Caco-2 (cell line): ENCODE measurements around the gene TMEM109. TPM values are rescaled to one million over a fixed set of nuclear protein-coding genes. Genes with fewer than 3 reads are reported as not detected.

Experiments used
- BruUV-seq: library from RNA; stranded (reverse); fragments of 400-500 nt; replicated peaks from 2 replicates; lab custom pipeline; 2021; lab: Mats Ljungman, UMichigan
- CTCF ChIA-PET: fragments of 300-600 bp; sonication (Branson Sonifier 250); formaldehyde crosslinking; loops from one replicate; lab custom pipeline; 2022; ENCODE audit warnings: antibody characterized with exemption; lab: Charles Lee
- POLR2A ChIA-PET: fragments of 300-600 bp; sonication (Branson Sonifier 250); formaldehyde crosslinking; loops from one replicate; lab custom pipeline; 2022; ENCODE audit warnings: antibody characterized with exemption; lab: Charles Lee
- DNase-seq, 2 experiments: peaks; one replicate each; pipeline versions ENCODE4 v3.0.0 to v3.0.0-alpha.2; 2020 to 2022
- H3K27me3 ChIP-seq: replicated peaks from 2 replicates; pipeline ENCODE4 v1.6.0; 2011; ENCODE audit warnings: low read length; ENCODE audit not compliant: control insufficient read depth, insufficient read depth
- H3K36me3 ChIP-seq: 2 replicates; pipeline ENCODE4 v1.5.1; 2011; ENCODE audit warnings: low read length; ENCODE audit not compliant: control insufficient read depth, insufficient read depth
- H3K4me1 ChIP-seq: fragments of 250-450 bp; sonication (Bioruptor Pico); 2 replicates; pipeline ENCODE4 v1.5.1; 2020; ENCODE audit warnings: mild to moderate bottlenecking
- H3K4me3 ChIP-seq: 2 replicates; pipeline ENCODE4 v1.5.1; 2011; ENCODE audit warnings: low read depth, mild to moderate bottlenecking, control low read depth, low read length
- H3K9me3 ChIP-seq: fragments of 250-450 bp; sonication (Bioruptor Pico); 2 replicates; pipeline ENCODE4 v1.5.1; 2020; ENCODE audit warnings: mild to moderate bottlenecking, moderate library complexity
- H3K27ac Mint-ChIP-seq: one replicate; pipeline ENCODE4 v1.8.0; 2022; ENCODE audit warnings: mixed read lengths; ENCODE audit not compliant: unreplicated experiment
- H3K27me3 Mint-ChIP-seq: one replicate; pipeline ENCODE4 v1.8.0; 2022; ENCODE audit warnings: mixed read lengths; ENCODE audit not compliant: insufficient read depth, unreplicated experiment
- H3K36me3 Mint-ChIP-seq: one replicate; pipeline ENCODE4 v1.8.0; 2022; ENCODE audit warnings: mild to moderate bottlenecking, mixed read lengths; ENCODE audit not compliant: insufficient read depth, unreplicated experiment
- H3K4me1 Mint-ChIP-seq: one replicate; pipeline ENCODE4 v1.8.0; 2022; ENCODE audit warnings: low read depth, mixed read lengths; ENCODE audit not compliant: unreplicated experiment
- H3K4me3 Mint-ChIP-seq: one replicate; pipeline ENCODE4 v1.8.0; 2022; ENCODE audit warnings: mild to moderate bottlenecking, moderate library complexity, mixed read lengths; ENCODE audit not compliant: unreplicated experiment
- H3K9me3 Mint-ChIP-seq: one replicate; pipeline ENCODE4 v1.8.0; 2022; ENCODE audit warnings: mixed read lengths; ENCODE audit not compliant: unreplicated experiment
- intact Hi-C: fragments of 100-400 bp; cut with micrococcal nuclease; formaldehyde crosslinking; loops from one replicate; pipeline ENCODE4 v1.10.0; 2022; ENCODE audit not compliant: unreplicated experiment
- total RNA-seq: library from RNA; stranded (reverse); gene quantifications from 2 replicates; pipeline ENCODE4 v1.2.3, GENCODE V29; 2022
- TF ChIP-seq, protein P1 (sequence below), 2 experiments: fragments of 200-600 bp in 1 of 2; IDR thresholded peaks; 1 replicate in 1 of 2; 2 replicates in 1 of 2; pipeline versions ENCODE4 v1.5.1 to v1.8.0; 2011 to 2022; ENCODE audit warnings: antibody characterized with exemption in 1 of 2, control low read depth in 1 of 2, inconsistent platforms in 1 of 2, low read depth in 1 of 2, low read length in 1 of 2, mild to moderate bottlenecking in 1 of 2, moderate library complexity in 1 of 2; ENCODE audit not compliant: insufficient read depth in 1 of 2, severe bottlenecking in 1 of 2, unreplicated experiment in 1 of 2

Gene TMEM109
- total RNA-seq, 1 experiment from 2014 or later = 91.9 TPM

DNA sequence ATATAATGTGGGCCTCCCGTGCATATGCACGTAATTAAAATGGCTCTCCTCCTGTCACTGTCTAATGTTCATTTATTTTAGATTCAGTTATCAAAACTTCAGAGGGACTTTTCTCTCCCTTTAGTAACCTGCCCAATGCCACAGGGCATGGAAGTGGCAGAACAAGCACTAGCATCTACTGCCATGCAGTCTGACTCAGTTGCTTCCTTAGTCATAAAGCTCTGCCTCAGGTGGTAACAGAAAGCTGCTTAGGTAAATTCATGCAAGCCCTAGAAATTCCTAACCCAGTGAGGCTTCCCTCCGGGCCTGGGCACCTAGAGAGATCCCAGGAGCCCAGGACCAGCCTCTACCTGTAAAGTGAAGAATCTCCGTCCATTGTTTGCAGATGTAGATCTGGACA, 16.5 kb upstream of the TMEM109 start:
- H3K9me3 ChIP-seq = no peaks in the 10 kb centered on the region
- peaks cover 85% of the 10 kb centered on the region for H3K36me3 Mint-ChIP-seq
- H3K27ac Mint-ChIP-seq = no peak overlapping the region
- DNase-seq = no peak
- H3K4me3 ChIP-seq = no peak overlapping the region
- H3K27me3 ChIP-seq = no peaks in the 10 kb centered on the region
- H3K4me1 ChIP-seq = no peaks in the 10 kb centered on the region
- BruUV-seq = no TSS peak
- no peak overlapping the region for H3K4me3 Mint-ChIP-seq
- H3K36me3 ChIP-seq = peaks cover 8% of the 10 kb centered on the region
- no peaks in the 10 kb centered on the region for H3K27me3 Mint-ChIP-seq
- TF ChIP-seq, protein P1, sequence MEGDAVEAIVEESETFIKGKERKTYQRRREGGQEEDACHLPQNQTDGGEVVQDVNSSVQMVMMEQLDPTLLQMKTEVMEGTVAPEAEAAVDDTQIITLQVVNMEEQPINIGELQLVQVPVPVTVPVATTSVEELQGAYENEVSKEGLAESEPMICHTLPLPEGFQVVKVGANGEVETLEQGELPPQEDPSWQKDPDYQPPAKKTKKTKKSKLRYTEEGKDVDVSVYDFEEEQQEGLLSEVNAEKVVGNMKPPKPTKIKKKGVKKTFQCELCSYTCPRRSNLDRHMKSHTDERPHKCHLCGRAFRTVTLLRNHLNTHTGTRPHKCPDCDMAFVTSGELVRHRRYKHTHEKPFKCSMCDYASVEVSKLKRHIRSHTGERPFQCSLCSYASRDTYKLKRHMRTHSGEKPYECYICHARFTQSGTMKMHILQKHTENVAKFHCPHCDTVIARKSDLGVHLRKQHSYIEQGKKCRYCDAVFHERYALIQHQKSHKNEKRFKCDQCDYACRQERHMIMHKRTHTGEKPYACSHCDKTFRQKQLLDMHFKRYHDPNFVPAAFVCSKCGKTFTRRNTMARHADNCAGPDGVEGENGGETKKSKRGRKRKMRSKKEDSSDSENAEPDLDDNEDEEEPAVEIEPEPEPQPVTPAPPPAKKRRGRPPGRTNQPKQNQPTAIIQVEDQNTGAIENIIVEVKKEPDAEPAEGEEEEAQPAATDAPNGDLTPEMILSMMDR (IDR thresholded peaks at IDR 0.05; ENCODE audit: insufficient read depth in 1 of 2, low read depth in 1 of 2, low read length in 1 of 2, severe bottlenecking in 1 of 2, unreplicated experiment in 1 of 2) = no peak
- ChIA-PET CTCF (no interaction called here), POLR2A (no interaction called here)
- H3K4me1 Mint-ChIP-seq = no peaks in the 10 kb centered on the region
- H3K9me3 Mint-ChIP-seq = no peaks in the 10 kb centered on the region
- intact Hi-C loops = no loop called here

DNA sequence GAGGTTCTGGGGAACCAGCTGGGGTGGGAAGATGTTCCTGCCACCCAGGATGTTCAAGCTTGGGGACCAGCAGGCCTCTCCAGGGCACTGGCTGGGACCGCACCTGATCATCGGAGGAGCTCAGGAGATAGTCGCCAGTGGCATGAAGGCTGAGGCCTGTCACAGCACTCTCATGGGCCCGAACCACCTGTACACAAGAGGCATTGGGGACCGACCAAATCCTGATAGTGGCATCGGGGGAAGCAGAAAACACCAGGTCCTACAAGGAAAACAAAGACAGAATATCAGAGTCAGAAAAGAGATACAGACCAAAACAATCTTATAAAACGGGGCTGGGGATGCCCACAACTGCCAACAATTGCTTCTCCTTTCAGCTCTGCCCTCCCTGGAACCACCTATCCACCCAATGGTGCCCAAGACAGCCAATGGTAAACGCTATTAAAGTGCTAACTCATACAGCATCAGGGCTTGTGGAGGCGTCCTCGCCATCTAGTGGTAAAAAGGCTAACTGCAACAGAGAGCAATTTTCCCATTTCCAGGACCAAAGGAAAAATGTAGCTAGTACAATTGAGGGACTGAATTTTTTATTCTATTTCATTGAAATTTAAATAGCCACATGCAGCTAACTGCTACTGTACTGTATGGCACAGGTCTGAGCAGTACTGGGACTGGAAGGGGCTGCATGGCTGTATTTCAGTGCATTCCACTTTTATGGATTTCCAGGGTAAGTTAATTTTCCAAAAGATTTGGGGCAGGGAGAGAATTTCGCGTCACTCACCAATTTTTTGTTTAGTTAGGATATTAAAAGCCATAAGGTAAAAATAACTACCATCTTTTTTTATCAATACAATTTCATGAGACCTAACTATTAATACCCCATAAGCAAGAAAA, 14.7 kb upstream of the TMEM109 start:
- Mint-ChIP-seq H3K27ac (no peak overlapping the region), H3K36me3 (peaks cover 74% of the 10 kb centered on the region), H3K4me3 (no peak overlapping the region), H3K27me3 (no peaks in the 10 kb centered on the region), H3K4me1 (no peaks in the 10 kb centered on the region), H3K9me3 (no peaks in the 10 kb centered on the region)
- Histone ChIP-seq H3K4me1 (no peaks in the 10 kb centered on the region), H3K27me3 (no peaks in the 10 kb centered on the region), H3K9me3 (no peaks in the 10 kb centered on the region), H3K36me3 (peaks cover 10% of the 10 kb centered on the region), H3K4me3 (no peak overlapping the region)
- DNase-seq = peak in 1 of 2 experiments; percentile 71
- BruUV-seq = no TSS peak
- TF ChIP-seq, protein P1 (IDR thresholded peaks at IDR 0.05; ENCODE audit: insufficient read depth in 1 of 2, low read depth in 1 of 2, low read length in 1 of 2, severe bottlenecking in 1 of 2, unreplicated experiment in 1 of 2) = peak; percentile 92 to 95
- POLR2A ChIA-PET = interaction anchor here (0.6 to 1.4 kb wide), 2 partner anchors 9 to 14 kb away, joined by 3 read pairs; partner anchors contain the start of gene TMEM109
- intact Hi-C loops = loop anchor here (1.0 kb wide), 2 partner anchors 68 to 124 kb away; no protein-coding TSS in a partner anchor
- CTCF ChIA-PET = interaction anchor here (0.5 to 2.6 kb wide), 16 partner anchors 9 to 276 kb away, joined by 3 to 29 read pairs (median 4); partner anchors contain the start of gene TMEM109

DNA sequence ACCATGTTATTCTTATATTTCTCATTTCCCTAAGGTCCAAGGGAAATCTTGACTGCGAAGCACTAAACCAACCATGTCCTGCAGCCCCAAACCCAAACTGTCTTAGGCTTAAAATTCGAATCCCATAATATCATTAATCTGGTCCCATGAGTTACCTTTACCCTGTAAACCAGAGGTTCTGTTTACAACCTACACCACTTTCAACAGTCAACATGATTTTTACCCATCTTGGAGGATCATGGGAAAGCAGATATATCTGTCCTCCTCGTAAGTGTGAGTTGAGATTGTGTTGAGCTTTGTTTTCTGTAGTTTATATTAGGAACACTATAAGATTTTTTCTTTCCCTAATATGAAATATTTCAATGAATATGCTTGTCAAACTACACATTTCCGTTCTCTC, 14.0 kb upstream of the TMEM109 start:
- ChIA-PET CTCF (interaction anchor here (0.6 to 2.6 kb wide), 15 partner anchors 9 to 275 kb away, joined by 3 to 29 read pairs (median 5); partner anchors contain the start of gene TMEM109), POLR2A (interaction anchor here (0.6 to 1.4 kb wide), 2 partner anchors 9 to 14 kb away, joined by 3 read pairs; partner anchors contain the start of gene TMEM109)
- TF ChIP-seq, protein P1 (IDR thresholded peaks at IDR 0.05; ENCODE audit: insufficient read depth in 1 of 2, low read depth in 1 of 2, low read length in 1 of 2, severe bottlenecking in 1 of 2, unreplicated experiment in 1 of 2) = no peak
- no peak for DNase-seq
- Mint-ChIP-seq H3K9me3 (no peaks in the 10 kb centered on the region), H3K27me3 (no peaks in the 10 kb centered on the region), H3K4me1 (no peaks in the 10 kb centered on the region), H3K36me3 (peaks cover 71% of the 10 kb centered on the region), H3K4me3 (no peak overlapping the region), H3K27ac (no peak overlapping the region)
- Histone ChIP-seq H3K36me3 (peaks cover 10% of the 10 kb centered on the region), H3K9me3 (no peaks in the 10 kb centered on the region), H3K4me3 (no peak overlapping the region), H3K4me1 (no peaks in the 10 kb centered on the region; the same call in 1 of the 2 replicates), H3K27me3 (no peaks in the 10 kb centered on the region)
- intact Hi-C loops = loop anchor here (1.0 kb wide), 2 partner anchors 69 to 125 kb away; no protein-coding TSS in a partner anchor
- no TSS peak for BruUV-seq
